HCT116 (cell line): ENCODE data around the gene ABR. TPM values are rescaled to one million over a fixed set of nuclear protein-coding genes. Genes with fewer than 3 reads are reported as not detected.

Experiments used
- ATAC-seq: fragments of 200-7000 bp; cut with Tn5 transposase; 2 replicates; pipeline ENCODE4 v1.9.1; 2020; ENCODE audit warnings: mild to moderate bottlenecking, moderate library complexity
- BruUV-seq: library from RNA; stranded (reverse); fragments of 400-500 nt; replicated peaks from 2 replicates; lab custom pipeline; 2021; lab: Mats Ljungman, UMichigan
- CTCF ChIA-PET: fragments of 300-600 bp; sonication (Branson Sonifier 250); formaldehyde crosslinking; loops from one replicate; lab custom pipeline; 2021; ENCODE audit warnings: antibody characterized with exemption; lab: Charles Lee
- POLR2A ChIA-PET: fragments of 300-600, 350-600 bp; sonication (Branson Sonifier 250); formaldehyde crosslinking; loops from one replicate; lab custom pipeline; 2021; ENCODE audit warnings: antibody characterized with exemption; lab: Charles Lee
- RAD21 ChIA-PET, 2 experiments: fragments of 300-600 bp; sonication (Branson Sonifier 250); formaldehyde crosslinking; loops; one replicate each; lab custom pipeline; 2023; ENCODE audit warnings: low total read pairs in 2 of 2; ENCODE audit not compliant: uncharacterized antibody in 2 of 2, unreplicated experiment in 2 of 2, low non-redundant PET in 1 of 2; lab: Charles Lee
- DNase-seq: peaks from one replicate; pipeline ENCODE4 v3.0.0-alpha.2; 2010; ENCODE audit warnings: low read depth, low spot score
- H2AFZ ChIP-seq: fragments of 200-600 bp; shearing (Covaris generic), sonication (generic); 2 replicates; pipeline ENCODE4 v1.6.1; 2017; ENCODE audit warnings: low read depth, mixed run types, mixed read lengths, antibody characterized with exemption, low read length; ENCODE audit not compliant: poor library complexity, severe bottlenecking
- H3K27ac ChIP-seq: 2 replicates; pipeline ENCODE4 v1.5.1; 2012; ENCODE audit warnings: low read depth, low read length
- H3K27me3 ChIP-seq: fragments of 200-600 bp; sonication (generic); 2 replicates; pipeline ENCODE4 v1.6.1; 2016; ENCODE audit warnings: mixed run types, low read length, mixed read lengths; ENCODE audit not compliant: insufficient read depth
- H3K36me3 ChIP-seq, 2 experiments: fragments of 200-500 bp in 1 of 2; fragments of 200-600 bp in 1 of 2; sonication (Bioruptor generic) in 1 of 2; sonication (generic) in 1 of 2; 2 replicates each; pipeline versions ENCODE4 v1.5.1 to v1.6.1; 2014 to 2016; ENCODE audit warnings: low read length in 2 of 2, inconsistent platforms in 1 of 2, mixed read lengths in 1 of 2, mixed run types in 1 of 2; ENCODE audit not compliant: insufficient read depth in 2 of 2, control insufficient read depth in 1 of 2
- H3K4me1 ChIP-seq, 2 experiments: fragments of 200-600 bp in 1 of 2; sonication (generic) in 1 of 2; 2 replicates each; pipeline versions ENCODE4 v1.5.1 to v1.6.1; 2012 to 2017; ENCODE audit warnings: low read length in 2 of 2, inconsistent platforms in 1 of 2, mild to moderate bottlenecking in 1 of 2, mixed read lengths in 1 of 2, mixed run types in 1 of 2, moderate library complexity in 1 of 2; ENCODE audit not compliant: insufficient read depth in 2 of 2, control insufficient read depth in 1 of 2
- H3K4me2 ChIP-seq: fragments of 200-600 bp; sonication (generic); 2 replicates; pipeline ENCODE4 v1.6.1; 2017; ENCODE audit warnings: mixed run types, low read length, mixed read lengths
- H3K4me3 ChIP-seq, 2 experiments: fragments of 200-600 bp in 1 of 2; sonication (generic) in 1 of 2; replicated peaks in 1 of 2; 2 replicates each; pipeline ENCODE4 v1.5.1; 2011 to 2016; ENCODE audit warnings: low read length in 2 of 2, control low read depth in 1 of 2, low read depth in 1 of 2, mild to moderate bottlenecking in 1 of 2, mixed read lengths in 1 of 2, mixed run types in 1 of 2
- H3K79me2 ChIP-seq: fragments of 200-600 bp; sonication (generic); 2 replicates; pipeline ENCODE4 v1.6.1; 2017; ENCODE audit warnings: mild to moderate bottlenecking, mixed run types, low read length, moderate library complexity, mixed read lengths; ENCODE audit not compliant: insufficient read depth
- H3K9ac ChIP-seq: fragments of 200-600 bp; sonication (generic); 2 replicates; pipeline ENCODE4 v1.6.1; 2016; ENCODE audit warnings: low read length, mixed read lengths
- H3K9me2 ChIP-seq: fragments of 200-600 bp; sonication (generic), shearing (Covaris generic); 2 replicates; pipeline ENCODE4 v1.6.1; 2017; ENCODE audit warnings: mixed run types, mild to moderate bottlenecking, moderate library complexity; ENCODE audit not compliant: insufficient read depth
- H3K9me3 ChIP-seq, 2 experiments: fragments of 200-500 bp in 1 of 2; fragments of 200-600 bp in 1 of 2; sonication (Bioruptor generic) in 1 of 2; sonication (generic) in 1 of 2; 2 replicates each; pipeline ENCODE4 v1.6.1; 2014 to 2017; ENCODE audit warnings: low read length in 2 of 2, mixed read lengths in 2 of 2, inconsistent platforms in 1 of 2, low read depth in 1 of 2, mild to moderate bottlenecking in 1 of 2, mixed run types in 1 of 2, moderate library complexity in 1 of 2; ENCODE audit not compliant: control insufficient read depth in 1 of 2, insufficient read depth in 1 of 2
- H4K20me1 ChIP-seq: fragments of 200-600 bp; sonication (generic), shearing (Covaris generic); 2 replicates; pipeline ENCODE4 v1.6.1; 2017; ENCODE audit warnings: mixed run types, mild to moderate bottlenecking, moderate library complexity; ENCODE audit not compliant: insufficient read depth
- EGR1 ChIP-seq: IDR thresholded peaks from 2 replicates; pipeline ENCODE4 v1.6.1; 2012; ENCODE audit warnings: low read depth
- POLR2AphosphoS5 ChIP-seq: IDR thresholded peaks from 2 replicates; pipeline ENCODE4 v1.6.1; 2011; ENCODE audit warnings: mild to moderate bottlenecking, low read depth, low read length, moderate library complexity
- RAD21 ChIP-seq: IDR thresholded peaks from 2 replicates; pipeline ENCODE4 v1.6.1; 2012; ENCODE audit warnings: low read depth, mild to moderate bottlenecking
- YY1 ChIP-seq: IDR thresholded peaks from 2 replicates; pipeline ENCODE4 v1.6.1; 2011; ENCODE audit warnings: low read length, low read depth, moderate library complexity, mild to moderate bottlenecking; ENCODE audit not compliant: insufficient replicate concordance; ENCODE audit errors: extremely low read depth
- intact Hi-C: fragments of 100-400 bp; cut with micrococcal nuclease; formaldehyde crosslinking; loops from 2 replicates; pipeline ENCODE4 v1.10.0; 2022
- total RNA-seq: library from RNA; stranded (reverse); gene quantifications from one replicate; pipeline ENCODE4 v1.2.1, GENCODE V29; 2021; ENCODE audit not compliant: unreplicated experiment
- TF ChIP-seq, protein P1 (sequence below), 3 experiments: fragments of 200-600 bp in 1 of 3; sonication (generic) in 1 of 3; IDR thresholded peaks in 2 of 3; conservative IDR thresholded peaks in 1 of 3; 2 replicates each; pipeline ENCODE4 v1.5.1; 2012 to 2017; ENCODE audit warnings: low read depth in 2 of 3, low read length in 2 of 3, antibody characterized with exemption in 1 of 3, borderline replicate concordance in 1 of 3, control low read depth in 1 of 3, mild to moderate bottlenecking in 1 of 3, mixed read lengths in 1 of 3, mixed run types in 1 of 3, moderate library complexity in 1 of 3; ENCODE audit not compliant: insufficient read depth in 1 of 3
- TF ChIP-seq, protein P2 (sequence below): IDR thresholded peaks from 2 replicates; pipeline ENCODE4 v1.6.1; 2011; ENCODE audit warnings: mild to moderate bottlenecking, low read length, moderate library complexity; ENCODE audit not compliant: insufficient replicate concordance; ENCODE audit errors: extremely low read depth
- TF ChIP-seq, protein P3 (sequence below): IDR thresholded peaks from 2 replicates; pipeline ENCODE4 v1.6.1; 2012
- TF ChIP-seq, protein P4 (sequence below): IDR thresholded peaks from 2 replicates; pipeline ENCODE4 v1.6.1; 2012; ENCODE audit warnings: low read depth

The ABR gene
- total RNA-seq, 1 experiment from 2014 or later: 58.5 TPM

DNA sequence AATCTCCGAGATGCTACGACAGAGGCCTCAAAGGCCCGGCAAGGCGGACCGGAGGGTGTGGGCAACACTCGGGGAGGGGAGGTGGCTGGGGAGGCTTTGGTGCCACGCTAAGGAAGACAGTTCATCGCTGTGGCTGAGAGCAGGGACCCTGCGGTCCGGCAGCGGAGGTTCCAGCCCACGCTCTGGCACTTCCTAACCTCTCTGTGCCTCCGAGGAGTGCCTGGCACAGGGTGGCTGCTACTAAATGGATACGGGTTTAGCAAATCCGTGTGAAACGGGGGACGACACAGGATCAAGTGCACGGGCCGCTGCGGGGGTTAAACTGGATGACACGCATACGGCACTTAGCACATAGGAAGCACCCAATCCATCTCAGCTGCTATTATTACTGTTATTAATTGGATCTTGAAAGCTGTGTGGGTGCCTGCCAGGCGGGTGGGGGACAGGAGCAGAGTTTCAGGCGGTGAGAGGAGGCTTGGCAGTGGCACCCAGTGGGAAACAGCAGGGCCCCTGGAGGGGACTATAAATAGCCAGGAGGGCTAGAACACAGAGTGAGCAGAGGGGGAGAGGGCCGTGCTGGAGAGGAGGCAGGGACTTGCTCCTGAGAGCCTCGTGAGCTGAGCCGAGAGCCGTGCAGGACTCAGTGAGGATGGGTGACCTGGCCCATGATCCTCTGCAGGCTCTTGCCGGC is 45.0 kb downstream of the ABR start:
- RAD21 ChIA-PET: no interaction called here
- no peaks in the 10 kb centered on the region for H4K20me1 ChIP-seq

More for the DNA sequence above, 45.0 kb downstream of the ABR start:
- no peak overlapping the region for H2AFZ ChIP-seq
- TF ChIP-seq, protein P1, sequence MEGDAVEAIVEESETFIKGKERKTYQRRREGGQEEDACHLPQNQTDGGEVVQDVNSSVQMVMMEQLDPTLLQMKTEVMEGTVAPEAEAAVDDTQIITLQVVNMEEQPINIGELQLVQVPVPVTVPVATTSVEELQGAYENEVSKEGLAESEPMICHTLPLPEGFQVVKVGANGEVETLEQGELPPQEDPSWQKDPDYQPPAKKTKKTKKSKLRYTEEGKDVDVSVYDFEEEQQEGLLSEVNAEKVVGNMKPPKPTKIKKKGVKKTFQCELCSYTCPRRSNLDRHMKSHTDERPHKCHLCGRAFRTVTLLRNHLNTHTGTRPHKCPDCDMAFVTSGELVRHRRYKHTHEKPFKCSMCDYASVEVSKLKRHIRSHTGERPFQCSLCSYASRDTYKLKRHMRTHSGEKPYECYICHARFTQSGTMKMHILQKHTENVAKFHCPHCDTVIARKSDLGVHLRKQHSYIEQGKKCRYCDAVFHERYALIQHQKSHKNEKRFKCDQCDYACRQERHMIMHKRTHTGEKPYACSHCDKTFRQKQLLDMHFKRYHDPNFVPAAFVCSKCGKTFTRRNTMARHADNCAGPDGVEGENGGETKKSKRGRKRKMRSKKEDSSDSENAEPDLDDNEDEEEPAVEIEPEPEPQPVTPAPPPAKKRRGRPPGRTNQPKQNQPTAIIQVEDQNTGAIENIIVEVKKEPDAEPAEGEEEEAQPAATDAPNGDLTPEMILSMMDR (IDR thresholded peaks at IDR 0.05 in 2 of 3, conservative IDR thresholded peaks at IDR 0.05 in 1 of 3; ENCODE audit: borderline replicate concordance in 1 of 3, insufficient read depth in 1 of 3, low read depth in 2 of 3, low read length in 2 of 3): no peak
- TF ChIP-seq, protein P2, sequence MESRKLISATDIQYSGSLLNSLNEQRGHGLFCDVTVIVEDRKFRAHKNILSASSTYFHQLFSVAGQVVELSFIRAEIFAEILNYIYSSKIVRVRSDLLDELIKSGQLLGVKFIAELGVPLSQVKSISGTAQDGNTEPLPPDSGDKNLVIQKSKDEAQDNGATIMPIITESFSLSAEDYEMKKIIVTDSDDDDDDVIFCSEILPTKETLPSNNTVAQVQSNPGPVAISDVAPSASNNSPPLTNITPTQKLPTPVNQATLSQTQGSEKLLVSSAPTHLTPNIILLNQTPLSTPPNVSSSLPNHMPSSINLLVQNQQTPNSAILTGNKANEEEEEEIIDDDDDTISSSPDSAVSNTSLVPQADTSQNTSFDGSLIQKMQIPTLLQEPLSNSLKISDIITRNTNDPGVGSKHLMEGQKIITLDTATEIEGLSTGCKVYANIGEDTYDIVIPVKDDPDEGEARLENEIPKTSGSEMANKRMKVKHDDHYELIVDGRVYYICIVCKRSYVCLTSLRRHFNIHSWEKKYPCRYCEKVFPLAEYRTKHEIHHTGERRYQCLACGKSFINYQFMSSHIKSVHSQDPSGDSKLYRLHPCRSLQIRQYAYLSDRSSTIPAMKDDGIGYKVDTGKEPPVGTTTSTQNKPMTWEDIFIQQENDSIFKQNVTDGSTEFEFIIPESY: no peak
- TF ChIP-seq, protein P3, sequence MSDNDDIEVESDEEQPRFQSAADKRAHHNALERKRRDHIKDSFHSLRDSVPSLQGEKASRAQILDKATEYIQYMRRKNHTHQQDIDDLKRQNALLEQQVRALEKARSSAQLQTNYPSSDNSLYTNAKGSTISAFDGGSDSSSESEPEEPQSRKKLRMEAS: no peak
- TF ChIP-seq RAD21 (no peak), POLR2AphosphoS5 (no peak), YY1 (no peak), EGR1 (no peak)
- TF ChIP-seq, protein P4, sequence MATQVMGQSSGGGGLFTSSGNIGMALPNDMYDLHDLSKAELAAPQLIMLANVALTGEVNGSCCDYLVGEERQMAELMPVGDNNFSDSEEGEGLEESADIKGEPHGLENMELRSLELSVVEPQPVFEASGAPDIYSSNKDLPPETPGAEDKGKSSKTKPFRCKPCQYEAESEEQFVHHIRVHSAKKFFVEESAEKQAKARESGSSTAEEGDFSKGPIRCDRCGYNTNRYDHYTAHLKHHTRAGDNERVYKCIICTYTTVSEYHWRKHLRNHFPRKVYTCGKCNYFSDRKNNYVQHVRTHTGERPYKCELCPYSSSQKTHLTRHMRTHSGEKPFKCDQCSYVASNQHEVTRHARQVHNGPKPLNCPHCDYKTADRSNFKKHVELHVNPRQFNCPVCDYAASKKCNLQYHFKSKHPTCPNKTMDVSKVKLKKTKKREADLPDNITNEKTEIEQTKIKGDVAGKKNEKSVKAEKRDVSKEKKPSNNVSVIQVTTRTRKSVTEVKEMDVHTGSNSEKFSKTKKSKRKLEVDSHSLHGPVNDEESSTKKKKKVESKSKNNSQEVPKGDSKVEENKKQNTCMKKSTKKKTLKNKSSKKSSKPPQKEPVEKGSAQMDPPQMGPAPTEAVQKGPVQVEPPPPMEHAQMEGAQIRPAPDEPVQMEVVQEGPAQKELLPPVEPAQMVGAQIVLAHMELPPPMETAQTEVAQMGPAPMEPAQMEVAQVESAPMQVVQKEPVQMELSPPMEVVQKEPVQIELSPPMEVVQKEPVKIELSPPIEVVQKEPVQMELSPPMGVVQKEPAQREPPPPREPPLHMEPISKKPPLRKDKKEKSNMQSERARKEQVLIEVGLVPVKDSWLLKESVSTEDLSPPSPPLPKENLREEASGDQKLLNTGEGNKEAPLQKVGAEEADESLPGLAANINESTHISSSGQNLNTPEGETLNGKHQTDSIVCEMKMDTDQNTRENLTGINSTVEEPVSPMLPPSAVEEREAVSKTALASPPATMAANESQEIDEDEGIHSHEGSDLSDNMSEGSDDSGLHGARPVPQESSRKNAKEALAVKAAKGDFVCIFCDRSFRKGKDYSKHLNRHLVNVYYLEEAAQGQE: no peak
- TF ChIP-seq, all 23 proteins: peak for 0
- Histone ChIP-seq H3K4me2 (no peak overlapping the region), H3K9me2 (no peaks in the 10 kb centered on the region), H3K4me1 (peaks cover 5 to 17% of the 10 kb centered on the region in 2 experiments; a peak in 3 of 4 replicates), H3K79me2 (no peaks in the 10 kb centered on the region), H3K27me3 (no peaks in the 10 kb centered on the region), H3K9ac (no peak overlapping the region), H3K27ac (no peak overlapping the region), H3K9me3 (no peaks in the 10 kb centered on the region), H3K4me3 (no peak overlapping the region), H3K36me3 (no peaks in the 10 kb centered on the region)
- intact Hi-C loops: no loop called here
- POLR2A ChIA-PET: interaction anchor here (0.8 kb wide), 1 partner anchor 23 kb away, joined by 3 read pairs; no protein-coding TSS in a partner anchor
- no TSS peak for BruUV-seq
- CTCF ChIA-PET: interaction anchor here (1.6 kb wide), 1 partner anchor 12 kb away, joined by 4 read pairs; no protein-coding TSS in a partner anchor
- DNase-seq (no peak), ATAC-seq (no peak)
